ENCODE results near the gene MINAR1. TPM values are rescaled to one million over a fixed set of nuclear protein-coding genes. Genes with fewer than 3 reads are reported as not detected.

MINAR1 gene
- total and polyA plus RNA-seq, 9 donors, result 0.12 to 0.62 (median 0.23) TPM

- no peaks in the 10 kb centered on the region for H3K4me1 ChIP-seq (ENCODE audit: insufficient read depth)
- no peak for TF ChIP-seq EP300 (IDR thresholded peaks at IDR 0.05)
- no peak for TF ChIP-seq CTCF (IDR thresholded peaks at IDR 0.05)
- TF ChIP-seq POLR2A (IDR thresholded peaks at IDR 0.05), result no peak
- intact Hi-C loops (cut with DNase I), result no loop called here
- H3K27ac ChIP-seq, result no peak overlapping the region
- no peak overlapping the region for H3K4me3 ChIP-seq
- no peaks in the 10 kb centered on the region for H3K36me3 ChIP-seq
- WGBS, 3 donors, result 65 to 79% (median 67%) methylated on average over 17 of the region's 17 CpGs
- no peaks in the 10 kb centered on the region for H3K27me3 ChIP-seq
- no peaks in the 10 kb centered on the region for H3K9me3 ChIP-seq
- no peak for DNase-seq
These were observed 35.9 kb downstream of the MINAR1 start for GRCh38 chr15:79467865-79468586.

GRCh38 chr15:79472446-79472845, 40.3 kb downstream of the MINAR1 start:
- intact Hi-C loops (cut with DNase I), result no loop called here
- no peak for DNase-seq
- no peaks in the 10 kb centered on the region for H3K27me3 ChIP-seq
- H3K36me3 ChIP-seq, result no peaks in the 10 kb centered on the region
- no peaks in the 10 kb centered on the region for H3K4me1 ChIP-seq (ENCODE audit: insufficient read depth)
- no peak overlapping the region for H3K4me3 ChIP-seq
- no peaks in the 10 kb centered on the region for H3K9me3 ChIP-seq
- TF ChIP-seq POLR2A (IDR thresholded peaks at IDR 0.05) (no peak), EP300 (IDR thresholded peaks at IDR 0.05) (no peak), CTCF (IDR thresholded peaks at IDR 0.05) (no peak)
- WGBS, 3 donors, result 75 to 83% (median 79%) methylated on average over 3 of the region's 3 CpGs
- H3K27ac ChIP-seq, result no peak overlapping the region

GRCh38 chr15:79474252-79474651, 42.1 kb downstream of the MINAR1 start:
- no peak overlapping the region for H3K4me3 ChIP-seq
- no peak for DNase-seq
- no peak overlapping the region for H3K27ac ChIP-seq
- no peaks in the 10 kb centered on the region for H3K27me3 ChIP-seq
- TF ChIP-seq CTCF (IDR thresholded peaks at IDR 0.05) (no peak), POLR2A (IDR thresholded peaks at IDR 0.05) (no peak), EP300 (IDR thresholded peaks at IDR 0.05) (no peak)
- intact Hi-C loops (cut with DNase I), result no loop called here
- no peaks in the 10 kb centered on the region for H3K9me3 ChIP-seq
- H3K4me1 ChIP-seq (ENCODE audit: insufficient read depth), result no peaks in the 10 kb centered on the region
- H3K36me3 ChIP-seq, result no peaks in the 10 kb centered on the region
- WGBS, 3 donors, result 41 to 47% (median 46%) methylated on average over 1 of the region's 1 CpG

GRCh38 chr15:79475306-79475705, 43.2 kb downstream of the MINAR1 start:
- intact Hi-C loops (cut with DNase I), result no loop called here
- Histone ChIP-seq H3K4me1 (ENCODE audit: insufficient read depth) (no peaks in the 10 kb centered on the region), H3K27me3 (no peaks in the 10 kb centered on the region), H3K9me3 (no peaks in the 10 kb centered on the region), H3K4me3 (no peak overlapping the region), H3K27ac (no peak overlapping the region), H3K36me3 (no peaks in the 10 kb centered on the region)
- no peak for DNase-seq
- WGBS, 3 donors, result 57 to 75% (median 75%) methylated on average over 3 of the region's 3 CpGs
- no peak for TF ChIP-seq POLR2A (IDR thresholded peaks at IDR 0.05)
- no peak for TF ChIP-seq CTCF (IDR thresholded peaks at IDR 0.05)
- no peak for TF ChIP-seq EP300 (IDR thresholded peaks at IDR 0.05)

Measured in ovary (tissue), 9 donors.